Loucy (cell line): ENCODE measurements around the gene MED17.

ENCODE experiments used
- H2AFZ ChIP-seq: fragments of 200-600 bp; sonication (generic); 2 replicates; pipeline ENCODE4 v1.6.0; 2016; ENCODE audit warnings: antibody characterized with exemption, mild to moderate bottlenecking, low read length, moderate library complexity
- H3F3A ChIP-seq: fragments of 200-600 bp; 2 replicates; pipeline ENCODE4 v1.6.0; 2016; ENCODE audit warnings: antibody characterized with exemption, low read depth, mild to moderate bottlenecking
- H3K27me3 ChIP-seq: fragments of 200-600 bp; sonication (generic); 2 replicates; pipeline ENCODE4 v1.6.1; 2014; ENCODE audit warnings: low read length, mild to moderate bottlenecking; ENCODE audit not compliant: insufficient read depth, poor library complexity, severe bottlenecking
- H3K36me3 ChIP-seq: fragments of 200-600 bp; sonication (generic); 2 replicates; pipeline ENCODE4 v1.6.1; 2016; ENCODE audit warnings: low read length; ENCODE audit not compliant: insufficient read depth
- H3K4me1 ChIP-seq: fragments of 200-600 bp; sonication (generic); 2 replicates; pipeline ENCODE4 v1.5.1; 2014; ENCODE audit warnings: low read length, mild to moderate bottlenecking; ENCODE audit not compliant: insufficient read depth, poor library complexity, severe bottlenecking
- H3K4me2 ChIP-seq: fragments of 200-600 bp; sonication (generic); 2 replicates; pipeline ENCODE4 v1.6.0; 2014; ENCODE audit warnings: antibody characterized with exemption, low read length, low read depth, mild to moderate bottlenecking; ENCODE audit not compliant: poor library complexity, severe bottlenecking
- H3K4me3 ChIP-seq: fragments of 200-600 bp; sonication (generic); 2 replicates; pipeline ENCODE4 v1.5.1; 2014; ENCODE audit warnings: low read length, mild to moderate bottlenecking, mixed read lengths; ENCODE audit not compliant: poor library complexity, severe bottlenecking
- H3K79me2 ChIP-seq: fragments of 200-600 bp; sonication (generic); 2 replicates; pipeline ENCODE4 v1.6.1; 2014; ENCODE audit warnings: low read length; ENCODE audit not compliant: insufficient read depth
- H3K9ac ChIP-seq: fragments of 200-600 bp; sonication (generic); 2 replicates; pipeline ENCODE4 v1.6.0; 2014; ENCODE audit warnings: mild to moderate bottlenecking, low read depth, low read length, moderate library complexity; ENCODE audit not compliant: poor library complexity, severe bottlenecking
- H3K9me2 ChIP-seq: fragments of 200-600 bp; sonication (generic); replicated peaks from 2 replicates; pipeline ENCODE4 v1.6.1; 2016; ENCODE audit warnings: low read depth, low read length, mixed read lengths
- H3K9me3 ChIP-seq: fragments of 200-600 bp; sonication (generic); 2 replicates; pipeline ENCODE4 v1.6.1; 2014; ENCODE audit warnings: mild to moderate bottlenecking, antibody characterized with exemption, low read length, low read depth; ENCODE audit not compliant: insufficient read depth
- H4K20me1 ChIP-seq: fragments of 200-600 bp; sonication (generic); 2 replicates; pipeline ENCODE4 v1.6.0; 2014; ENCODE audit warnings: antibody characterized with exemption, low read length, mild to moderate bottlenecking; ENCODE audit not compliant: insufficient read depth, poor library complexity, severe bottlenecking
- CTCF ChIP-seq: fragments of 200-600 bp; sonication (generic); conservative IDR thresholded peaks from 2 replicates; pipeline ENCODE4 v1.5.1; 2014; ENCODE audit warnings: mild to moderate bottlenecking, antibody characterized with exemption, low read length
- EZH2phosphoT487 ChIP-seq: fragments of 200-600 bp; IDR thresholded peaks from 2 replicates; pipeline ENCODE4 v1.6.1; 2018; ENCODE audit warnings: antibody characterized with exemption, mild to moderate bottlenecking, moderate library complexity, borderline replicate concordance

MED17 gene

DNA sequence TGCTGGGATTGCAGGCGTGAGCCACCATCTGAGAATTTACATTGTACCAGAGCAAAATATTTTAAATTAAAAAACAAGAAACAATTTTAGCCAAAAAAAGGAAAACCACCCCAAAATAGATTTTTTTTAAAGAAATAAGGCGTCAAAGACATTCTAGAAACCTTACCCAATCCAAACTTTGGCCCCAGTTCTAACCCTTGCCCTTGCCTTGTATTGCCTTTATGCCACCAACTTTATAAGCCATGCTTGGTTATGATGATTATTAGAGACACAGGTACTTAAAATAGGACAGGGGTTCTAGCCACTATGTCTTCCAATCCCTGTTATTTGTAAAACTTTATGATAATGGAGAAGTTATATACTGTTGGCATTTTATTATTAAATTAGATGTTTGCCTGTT, 30.8 kb upstream of the MED17 start:
- Histone ChIP-seq H3K4me3 (no peak overlapping the region), H3K9me2 (no peaks in the 10 kb centered on the region), H3K79me2 (no peaks in the 10 kb centered on the region), H3F3A (no peaks in the 10 kb centered on the region), H4K20me1 (no peaks in the 10 kb centered on the region), H3K36me3 (no peaks in the 10 kb centered on the region), H3K9ac (no peak overlapping the region), H2AFZ (no peak overlapping the region), H3K4me2 (no peak overlapping the region), H3K27me3 (no peaks in the 10 kb centered on the region), H3K4me1 (no peaks in the 10 kb centered on the region), H3K9me3 (no peaks in the 10 kb centered on the region)
- TF ChIP-seq EZH2phosphoT487 (no peak), CTCF (no peak)

DNA sequence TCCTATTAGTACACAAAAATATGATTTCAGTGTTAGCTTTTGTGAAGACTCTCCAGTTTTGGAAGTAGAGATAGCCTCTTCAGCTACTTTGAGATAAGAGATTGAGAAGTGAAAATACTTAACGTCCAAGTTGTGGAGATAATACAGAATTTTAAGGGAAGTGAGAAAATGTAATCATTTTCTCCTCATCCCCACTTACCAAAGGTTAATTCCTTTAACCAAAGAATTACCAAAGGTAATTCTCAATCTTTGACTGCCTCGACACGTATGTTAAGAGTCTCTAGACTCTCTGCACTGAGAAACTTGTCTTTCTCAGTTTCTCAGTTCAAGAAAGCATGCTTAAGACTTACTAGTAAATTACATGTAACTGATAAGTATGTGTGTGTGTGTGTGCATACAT, 27.3 kb upstream of the MED17 start:
- no peaks in the 10 kb centered on the region for H3K9me2 ChIP-seq
- H3K9ac ChIP-seq: no peak overlapping the region
- H3K9me3 ChIP-seq: no peaks in the 10 kb centered on the region
- H3K4me2 ChIP-seq: no peak overlapping the region
- H3K4me3 ChIP-seq: no peak overlapping the region
- TF ChIP-seq CTCF (no peak), EZH2phosphoT487 (no peak)
- H3F3A ChIP-seq: no peaks in the 10 kb centered on the region
- no peaks in the 10 kb centered on the region for H3K4me1 ChIP-seq
- no peaks in the 10 kb centered on the region for H4K20me1 ChIP-seq
- H3K36me3 ChIP-seq: no peaks in the 10 kb centered on the region
- H3K27me3 ChIP-seq: no peaks in the 10 kb centered on the region
- no peaks in the 10 kb centered on the region for H3K79me2 ChIP-seq
- H2AFZ ChIP-seq: no peak overlapping the region

DNA sequence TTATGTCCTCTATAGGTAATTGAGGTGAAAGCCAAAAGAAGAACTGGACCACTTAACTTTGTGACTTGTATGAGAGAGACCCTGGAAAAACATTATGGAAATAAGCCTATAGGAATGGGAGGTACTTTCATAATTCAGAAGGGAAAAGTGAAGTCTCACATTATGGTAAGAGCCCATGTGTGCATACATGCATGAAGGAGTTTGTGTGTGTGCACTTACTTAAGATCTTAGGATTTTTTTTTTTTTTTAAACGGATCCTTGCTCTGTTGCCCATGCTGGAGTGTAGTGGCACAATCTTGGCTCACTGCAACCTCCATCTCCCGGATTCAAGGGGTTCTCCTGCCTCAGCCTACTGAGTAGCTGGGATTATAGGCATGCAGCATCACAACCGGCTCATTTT, 26.8 kb upstream of the MED17 start:
- Histone ChIP-seq H3K36me3 (no peaks in the 10 kb centered on the region), H3K4me2 (no peak overlapping the region), H3K9ac (no peak overlapping the region)

More for the DNA sequence above, 26.8 kb upstream of the MED17 start:
- H3K9me3 ChIP-seq: no peaks in the 10 kb centered on the region
- no peak for TF ChIP-seq CTCF
- no peak for TF ChIP-seq EZH2phosphoT487
- H3K4me1 ChIP-seq: no peaks in the 10 kb centered on the region
- H3F3A ChIP-seq: no peaks in the 10 kb centered on the region
- H4K20me1 ChIP-seq: no peaks in the 10 kb centered on the region
- H3K4me3 ChIP-seq: no peak overlapping the region
- no peaks in the 10 kb centered on the region for H3K27me3 ChIP-seq
- no peak overlapping the region for H2AFZ ChIP-seq
- H3K9me2 ChIP-seq: no peaks in the 10 kb centered on the region
- H3K79me2 ChIP-seq: no peaks in the 10 kb centered on the region
